Activated CD8-positive, alpha-beta memory T cell treated with anti-CD3 and anti-CD28 coated beads, Interleukin-2, amount 50 U/mL, for 24 hours (primary cell): ENCODE data around the gene ATP9A.

ENCODE experiments used
- DNase-seq: peaks from one replicate; pipeline ENCODE4 v3.0.0-alpha.2; 2020; ENCODE audit errors: extremely low read depth

ATP9A gene

GRCh38 chr20:51547951-51548350, 220.2 kb downstream of the ATP9A start:
- DNase-seq: no peak
